ENCODE measurements around the gene RASL10A.

The RASL10A gene

GRCh38 chr22:29266564-29267461 is 48.7 kb downstream of the RASL10A start:
- no peak for TF ChIP-seq CTCF (IDR thresholded peaks at IDR 0.05; ENCODE audit: low read length, missing control alignments)
- peak overlapping the region; percentile 93 for H3K4me3 ChIP-seq (replicated peaks; ENCODE audit: low read depth, low read length)
- peak; percentile 28 for DNase-seq (ENCODE audit: low read depth)

- no peak overlapping the region for H3K4me3 ChIP-seq (replicated peaks; ENCODE audit: low read depth, low read length)
Measured at GRCh38 chr22:29265929-29266328, 49.6 kb downstream of the RASL10A start.

GRCh38 chr22:29265305-29265704 is 50.2 kb downstream of the RASL10A start:
- H3K4me3 ChIP-seq (replicated peaks; ENCODE audit: low read depth, low read length), result no peak overlapping the region
- TF ChIP-seq CTCF (IDR thresholded peaks at IDR 0.05; ENCODE audit: low read length, missing control alignments), result no peak
- no peak for DNase-seq (ENCODE audit: low read depth)

More at GRCh38 chr22:29265929-29266328, 49.6 kb downstream of the RASL10A start:
- TF ChIP-seq CTCF (IDR thresholded peaks at IDR 0.05; ENCODE audit: low read length, missing control alignments), result no peak
- no peak for DNase-seq (ENCODE audit: low read depth)

- no peak for DNase-seq (ENCODE audit: low read depth)
- no peak for TF ChIP-seq CTCF (IDR thresholded peaks at IDR 0.05; ENCODE audit: low read length, missing control alignments)
- H3K4me3 ChIP-seq (replicated peaks; ENCODE audit: low read depth, low read length), result no peak overlapping the region
Measured at GRCh38 chr22:29263791-29264276, 51.7 kb downstream of the RASL10A start.

Measured in fibroblast of pulmonary artery (primary cell).